Ovary (tissue), 9 donors: Measurements from ENCODE around the gene ZNHIT1. TPM values are rescaled to one million over a fixed set of nuclear protein-coding genes. Genes with fewer than 3 reads are reported as not detected.

Experiments used
- DNase-seq, 5 donors: peaks; one replicate each; pipeline ENCODE4 v3.0.0-alpha.2; 2019 to 2020
- H3K27ac ChIP-seq, 2 donors: fragments of 200-600 bp; one replicate each; pipeline versions ENCODE4 v1.5.1 to v1.8.0; 2019 to 2022
- H3K27me3 ChIP-seq: fragments of 200-600 bp; one replicate; pipeline ENCODE4 v1.8.0; 2022
- H3K36me3 ChIP-seq: fragments of 200-600 bp; sonication (generic); one replicate; pipeline ENCODE4 v1.5.1; 2019
- H3K4me1 ChIP-seq: one replicate; pipeline ENCODE4 v1.8.1; 2013; ENCODE audit warnings: mild to moderate bottlenecking, moderate library complexity; ENCODE audit not compliant: insufficient read depth
- H3K4me3 ChIP-seq: fragments of 200-600 bp; sonication (generic); one replicate; pipeline ENCODE4 v1.5.1; 2017
- H3K9me3 ChIP-seq, 2 donors: fragments of 200-600 bp in 1 of 2; sonication (generic) in 1 of 2; one replicate each; pipeline versions ENCODE4 v1.5.1 to v1.8.1; 2013 to 2019; ENCODE audit warnings: mild to moderate bottlenecking in 1 of 2, moderate library complexity in 1 of 2
- EP300 ChIP-seq: sonication (generic); formaldehyde crosslinking; IDR thresholded peaks from one replicate; pipeline ENCODE4 v1.6.1; 2017; ENCODE audit warnings: antibody characterized with exemption
- POLR2A ChIP-seq: fragments of 450-650 bp; IDR thresholded peaks from one replicate; pipeline ENCODE4 v1.6.1; 2017; ENCODE audit warnings: antibody characterized with exemption, mild to moderate bottlenecking, moderate library complexity
- WGBS, 3 donors: extraction: QIAGEN DNeasy Blood & Tissue Kit in 1 of 3; methylation state at CpG; one replicate each; pipeline versions ENCODE4 v1.1.5 to v1.1.7; 2013 to 2017; 5-methylcytosine and 5-hydroxymethylcytosine counted together
- intact Hi-C, 4 donors: fragments of 100-400 bp; cut with DNase I; formaldehyde crosslinking; loops; one replicate each; pipeline versions ENCODE4 v1.11.0 to v1.15.1; 2022 to 2023
- polyA plus RNA-seq, 2 donors: library from polyadenylated mRNA; stranded (reverse); fragments of 200-250 nt in 1 of 2; fragments of 350-450 nt in 1 of 2; fragmentation: Illumina TruSeq in 1 of 2; extraction: RNeasy Lipid Tissue Mini Kit (QIAGEN cat#74804) in 1 of 2; gene quantifications; one replicate each; pipeline ENCODE4 v1.2.3, GENCODE V29; 2013 to 2014
- total RNA-seq, 7 donors: library from RNA; depleted of rRNA in 2 of 7; stranded (reverse); fragments of >200 nt in 2 of 7; fragmentation: NEBNext Ultra II Directional in 3 of 7; extraction: Animal tissue kit (Norgen Biotek cat#: 25700) in 3 of 7; gene quantifications; one replicate each; pipeline versions ENCODE4 v1.1.0 to v1.2.4, GENCODE V29; 2016 to 2023
- TF ChIP-seq, protein P1 (sequence below), 3 donors: fragments of 450-650 bp in 2 of 3; fragments of 200-600 bp in 1 of 3; IDR thresholded peaks; one replicate each; pipeline versions ENCODE4 v1.5.1 to v1.8.0; 2016 to 2022; ENCODE audit warnings: antibody characterized with exemption in 3 of 3, mild to moderate bottlenecking in 1 of 3
- donor health status: DM: no; HTN: no; CAD: no; lungs with moderate emphysema.
- donor health status: DM: no; HTN: no; CAD: no.
- donor health status: Bipolar disorder and iron deficiency.
- donor health status: DM: yes; HTN: yes; CAD: no.
- donor health status: DM: no; HTN: no; CAD: no.
- donor health status: DM: yes; HTN: yes; CAD: no.

ZNHIT1 gene
- total and polyA plus RNA-seq, 9 donors: 27.6 to 84.4 (median 43.5) TPM

DNA sequence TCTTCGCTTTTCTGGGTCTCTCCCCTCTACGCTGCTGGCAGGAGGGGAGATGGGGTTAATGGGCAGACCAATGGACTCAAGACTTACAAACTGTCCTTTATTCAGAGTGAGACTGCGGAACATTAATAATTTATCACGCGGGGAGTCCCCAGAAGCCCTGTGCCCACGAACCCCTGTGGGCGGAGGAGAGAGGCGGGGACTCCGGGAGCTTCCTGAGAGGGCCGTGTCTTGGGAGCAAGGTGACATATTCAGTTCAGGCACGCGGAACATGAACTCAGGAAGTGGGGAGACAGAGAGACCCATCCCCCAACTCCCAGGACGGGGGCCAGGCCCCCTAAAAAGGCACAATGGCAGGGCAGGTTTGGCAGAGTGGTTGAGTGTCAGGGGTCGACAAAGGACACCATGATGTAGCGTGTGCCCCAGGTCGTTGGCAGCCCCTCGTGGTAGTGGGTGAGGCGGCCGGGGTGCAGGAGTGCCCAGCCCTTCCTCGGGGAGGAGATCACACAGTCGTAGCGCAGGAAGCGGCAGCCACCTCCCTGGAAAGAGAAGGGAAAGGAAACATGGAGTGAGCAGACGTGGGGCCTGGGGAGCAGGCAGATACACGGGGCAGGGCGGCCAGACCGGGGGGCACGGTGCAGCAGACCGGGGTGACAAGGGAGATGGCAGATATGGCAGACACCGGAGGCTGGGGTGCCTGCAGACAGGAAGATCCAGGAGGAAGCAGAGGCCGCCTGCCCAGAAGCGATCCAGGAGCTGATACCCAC, 11.9 kb upstream of the ZNHIT1 start:
- Histone ChIP-seq H3K36me3 (no peaks in the 10 kb centered on the region), H3K27ac (no peak overlapping the region), H3K27me3 (peaks cover 4% of the 10 kb centered on the region), H3K9me3 (no peaks in the 10 kb centered on the region), H3K4me1 (no peaks in the 10 kb centered on the region), H3K4me3 (no peak overlapping the region)
- TF ChIP-seq, protein P1, sequence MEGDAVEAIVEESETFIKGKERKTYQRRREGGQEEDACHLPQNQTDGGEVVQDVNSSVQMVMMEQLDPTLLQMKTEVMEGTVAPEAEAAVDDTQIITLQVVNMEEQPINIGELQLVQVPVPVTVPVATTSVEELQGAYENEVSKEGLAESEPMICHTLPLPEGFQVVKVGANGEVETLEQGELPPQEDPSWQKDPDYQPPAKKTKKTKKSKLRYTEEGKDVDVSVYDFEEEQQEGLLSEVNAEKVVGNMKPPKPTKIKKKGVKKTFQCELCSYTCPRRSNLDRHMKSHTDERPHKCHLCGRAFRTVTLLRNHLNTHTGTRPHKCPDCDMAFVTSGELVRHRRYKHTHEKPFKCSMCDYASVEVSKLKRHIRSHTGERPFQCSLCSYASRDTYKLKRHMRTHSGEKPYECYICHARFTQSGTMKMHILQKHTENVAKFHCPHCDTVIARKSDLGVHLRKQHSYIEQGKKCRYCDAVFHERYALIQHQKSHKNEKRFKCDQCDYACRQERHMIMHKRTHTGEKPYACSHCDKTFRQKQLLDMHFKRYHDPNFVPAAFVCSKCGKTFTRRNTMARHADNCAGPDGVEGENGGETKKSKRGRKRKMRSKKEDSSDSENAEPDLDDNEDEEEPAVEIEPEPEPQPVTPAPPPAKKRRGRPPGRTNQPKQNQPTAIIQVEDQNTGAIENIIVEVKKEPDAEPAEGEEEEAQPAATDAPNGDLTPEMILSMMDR (IDR thresholded peaks at IDR 0.05): no peak
- TF ChIP-seq EP300 (no peak), POLR2A (no peak)
- no peak for DNase-seq
- WGBS, 3 donors: 80 to 85% (median 82%) methylated on average over 32 of the region's 32 CpGs
- intact Hi-C loops: no loop called here

DNA sequence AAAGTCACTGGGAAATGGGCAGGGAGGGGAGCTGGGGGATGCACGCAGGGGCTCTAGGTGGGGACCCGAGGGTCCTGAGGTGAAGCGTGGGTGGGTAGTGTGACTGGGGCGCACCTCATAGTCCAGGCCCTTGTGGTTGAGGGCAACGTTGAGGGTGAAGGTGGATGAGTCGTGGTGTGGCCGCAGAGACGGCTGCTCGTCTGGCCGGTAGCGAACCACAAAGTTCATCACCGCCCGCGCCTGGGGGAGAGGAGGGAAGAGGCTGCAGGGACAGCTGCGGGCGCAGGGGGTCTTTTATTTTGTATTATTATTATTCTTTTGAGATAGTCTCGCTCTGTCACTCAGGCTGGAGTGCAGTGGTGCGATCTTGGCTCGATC, 11.3 kb upstream of the ZNHIT1 start:
- H3K27ac ChIP-seq: no peak overlapping the region
- H3K9me3 ChIP-seq: no peaks in the 10 kb centered on the region
- intact Hi-C loops: no loop called here
- DNase-seq: no peak
- peaks cover 4% of the 10 kb centered on the region for H3K27me3 ChIP-seq
- H3K4me3 ChIP-seq: no peak overlapping the region
- H3K4me1 ChIP-seq: no peaks in the 10 kb centered on the region
- no peak for TF ChIP-seq POLR2A
- TF ChIP-seq, protein P1 (IDR thresholded peaks at IDR 0.05): no peak
- TF ChIP-seq EP300: no peak
- no peaks in the 10 kb centered on the region for H3K36me3 ChIP-seq
- WGBS, 3 donors: 83 to 86% (median 84%) methylated on average over 19 of the region's 19 CpGs

DNA sequence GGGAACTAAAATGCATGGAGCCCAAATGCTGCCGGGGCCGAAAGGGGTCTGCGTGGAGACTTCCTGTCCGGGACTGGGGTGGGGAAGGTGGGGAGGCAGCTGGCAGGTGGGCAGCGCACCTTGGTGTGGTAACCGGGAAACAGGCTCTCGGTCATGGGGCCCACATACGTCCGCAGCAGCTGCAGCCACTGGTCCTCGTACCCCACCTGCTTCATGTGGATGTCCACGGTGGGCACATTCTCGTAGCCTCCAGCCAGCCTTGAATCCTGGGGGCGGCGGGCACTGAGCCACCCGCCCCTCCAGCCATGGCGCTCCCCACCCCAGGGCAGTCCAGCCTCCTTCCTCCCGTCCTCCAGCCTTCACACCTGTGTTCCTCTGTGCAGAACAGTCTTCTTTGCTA, 10.5 kb upstream of the ZNHIT1 start:
- no peak for TF ChIP-seq EP300
- TF ChIP-seq, protein P1 (IDR thresholded peaks at IDR 0.05): no peak
- no peak for TF ChIP-seq POLR2A
- 81 to 90% (median 90%) methylated on average over 17 of the region's 17 CpGs for WGBS, 3 donors
- no peak for DNase-seq
- Histone ChIP-seq H3K36me3 (no peaks in the 10 kb centered on the region), H3K27me3 (no peaks in the 10 kb centered on the region), H3K27ac (no peak overlapping the region), H3K9me3 (no peaks in the 10 kb centered on the region), H3K4me3 (no peak overlapping the region), H3K4me1 (no peaks in the 10 kb centered on the region)
- intact Hi-C loops: no loop called here

DNA sequence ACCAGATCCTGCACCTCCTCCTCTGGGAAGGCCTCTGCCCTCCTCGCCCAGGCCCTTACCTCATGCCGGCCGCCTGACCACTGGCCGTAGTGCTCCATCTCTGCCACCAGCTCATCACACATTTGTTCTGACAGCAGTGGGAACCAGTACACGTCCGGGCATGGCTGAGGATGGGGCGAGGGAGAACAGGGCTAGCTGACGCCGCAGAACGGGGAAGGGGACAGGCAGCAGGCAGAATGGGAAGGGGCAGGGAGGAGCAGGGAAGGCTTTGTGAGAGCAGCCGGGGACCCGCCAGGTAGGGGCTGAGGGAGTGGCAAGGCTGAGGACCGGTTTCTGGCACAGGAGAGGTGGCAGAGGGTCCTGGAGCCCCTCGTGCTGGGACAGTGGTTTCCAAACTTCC, 9.2 kb upstream of the ZNHIT1 start:
- Histone ChIP-seq H3K9me3 (no peaks in the 10 kb centered on the region), H3K4me3 (no peak overlapping the region), H3K4me1 (no peaks in the 10 kb centered on the region), H3K36me3 (no peaks in the 10 kb centered on the region), H3K27me3 (no peaks in the 10 kb centered on the region), H3K27ac (no peak overlapping the region)
- no peak for TF ChIP-seq POLR2A
- no peak for TF ChIP-seq EP300
- TF ChIP-seq, protein P1 (IDR thresholded peaks at IDR 0.05): no peak
- no peak for DNase-seq
- intact Hi-C loops: no loop called here
- WGBS, 3 donors: 90% methylated on average over 14 of the region's 14 CpGs
